ENCODE data around the gene NPAS2. TPM values are rescaled to one million over a fixed set of nuclear protein-coding genes. Genes with fewer than 3 reads are reported as not detected.

NPAS2 gene
- total RNA-seq, 1 donor from 2014 or later = 5.5 TPM

- peaks cover 3% of the 10 kb centered on the region for H3K9me3 Mint-ChIP-seq (ENCODE audit: unreplicated experiment)
- H3K36me3 ChIP-seq (ENCODE audit: insufficient read depth, low read length) = no peaks in the 10 kb centered on the region
- TF ChIP-seq CTCF (IDR thresholded peaks at IDR 0.05; ENCODE audit: insufficient read depth, low read depth, low read length) = no peak
- no peaks in the 10 kb centered on the region for H3K27me3 ChIP-seq (ENCODE audit: insufficient read depth, low read length)
- H3K4me1 ChIP-seq (ENCODE audit: insufficient read depth, low read length) = peaks cover 27% of the 10 kb centered on the region
- H3K9ac ChIP-seq (ENCODE audit: low read length) = no peak overlapping the region
- H3K27me3 Mint-ChIP-seq (ENCODE audit: low read depth, unreplicated experiment) = no peaks in the 10 kb centered on the region
- H4K20me1 ChIP-seq (ENCODE audit: insufficient read depth, low read length) = peaks cover 4% of the 10 kb centered on the region
- no peak overlapping the region for H3K4me3 Mint-ChIP-seq (ENCODE audit: unreplicated experiment)
- H3K4me3 ChIP-seq (ENCODE audit: insufficient read depth, low read depth, low read length) = no peak overlapping the region
- H3K27ac Mint-ChIP-seq (ENCODE audit: unreplicated experiment) = no peak overlapping the region
- FAIRE-seq (no peak), DNase-seq (ENCODE audit: low read depth) (no peak)
- no peak overlapping the region for H3K27ac ChIP-seq (ENCODE audit: low read depth, low read length)
- H2AFZ ChIP-seq (ENCODE audit: low read depth, low read length) = no peak overlapping the region
- H3K9me3 ChIP-seq (ENCODE audit: insufficient read depth, low read depth, low read length) = no peaks in the 10 kb centered on the region
- no peak overlapping the region for H3K4me2 ChIP-seq (ENCODE audit: low read length)
- H3K36me3 Mint-ChIP-seq (ENCODE audit: low read depth, unreplicated experiment) = no peaks in the 10 kb centered on the region
- no peaks in the 10 kb centered on the region for H3K79me2 ChIP-seq (ENCODE audit: insufficient read depth, low read length)
- peaks cover 23% of the 10 kb centered on the region for H3K4me1 Mint-ChIP-seq (ENCODE audit: low read depth, unreplicated experiment)
Observed at GRCh38 chr2:100981011-100981410, 161.1 kb downstream of the NPAS2 start.

GRCh38 chr2:100982431-100982861 lies 162.5 kb downstream of the NPAS2 start:
- Histone ChIP-seq H3K79me2 (ENCODE audit: insufficient read depth, low read length) (no peaks in the 10 kb centered on the region), H2AFZ (ENCODE audit: low read depth, low read length) (no peak overlapping the region), H3K36me3 (ENCODE audit: insufficient read depth, low read length) (no peaks in the 10 kb centered on the region), H3K27ac (ENCODE audit: low read depth, low read length) (no peak overlapping the region), H3K9me3 (ENCODE audit: insufficient read depth, low read depth, low read length) (no peaks in the 10 kb centered on the region), H3K27me3 (ENCODE audit: insufficient read depth, low read length) (no peaks in the 10 kb centered on the region), H3K9ac (ENCODE audit: low read length) (no peak overlapping the region), H4K20me1 (ENCODE audit: insufficient read depth, low read length) (peaks cover 4% of the 10 kb centered on the region), H3K4me2 (ENCODE audit: low read length) (no peak overlapping the region), H3K4me1 (ENCODE audit: insufficient read depth, low read length) (peaks cover 15% of the 10 kb centered on the region), H3K4me3 (ENCODE audit: insufficient read depth, low read depth, low read length) (no peak overlapping the region)
- Mint-ChIP-seq H3K36me3 (ENCODE audit: low read depth, unreplicated experiment) (no peaks in the 10 kb centered on the region), H3K27me3 (ENCODE audit: low read depth, unreplicated experiment) (no peaks in the 10 kb centered on the region), H3K4me1 (ENCODE audit: low read depth, unreplicated experiment) (peaks cover 12% of the 10 kb centered on the region), H3K4me3 (ENCODE audit: unreplicated experiment) (no peak overlapping the region), H3K27ac (ENCODE audit: unreplicated experiment) (no peak overlapping the region), H3K9me3 (ENCODE audit: unreplicated experiment) (peaks cover 3% of the 10 kb centered on the region)
- no peak for FAIRE-seq
- TF ChIP-seq EZH2 (IDR thresholded peaks at IDR 0.05; ENCODE audit: insufficient read depth, low read length) (no peak), CTCF (IDR thresholded peaks at IDR 0.05; ENCODE audit: insufficient read depth, low read depth, low read length) (no peak)
- no peak for DNase-seq (ENCODE audit: low read depth)

- DNase-seq (ENCODE audit: low read depth) (no peak), FAIRE-seq (no peak)
- Histone ChIP-seq H3K27ac (ENCODE audit: low read depth, low read length) (no peak overlapping the region), H3K4me3 (ENCODE audit: insufficient read depth, low read depth, low read length) (no peak overlapping the region), H3K27me3 (ENCODE audit: insufficient read depth, low read length) (no peaks in the 10 kb centered on the region), H3K79me2 (ENCODE audit: insufficient read depth, low read length) (no peaks in the 10 kb centered on the region), H4K20me1 (ENCODE audit: insufficient read depth, low read length) (peaks cover 4% of the 10 kb centered on the region), H3K9me3 (ENCODE audit: insufficient read depth, low read depth, low read length) (no peaks in the 10 kb centered on the region), H3K9ac (ENCODE audit: low read length) (no peak overlapping the region), H2AFZ (ENCODE audit: low read depth, low read length) (no peak overlapping the region), H3K4me2 (ENCODE audit: low read length) (no peak overlapping the region), H3K4me1 (ENCODE audit: insufficient read depth, low read length) (peaks cover 8% of the 10 kb centered on the region), H3K36me3 (ENCODE audit: insufficient read depth, low read length) (no peaks in the 10 kb centered on the region)
- TF ChIP-seq CTCF (IDR thresholded peaks at IDR 0.05; ENCODE audit: insufficient read depth, low read depth, low read length) (no peak), EZH2 (IDR thresholded peaks at IDR 0.05; ENCODE audit: insufficient read depth, low read length) (no peak)
- H3K27me3 Mint-ChIP-seq (ENCODE audit: low read depth, unreplicated experiment) = no peaks in the 10 kb centered on the region
- H3K9me3 Mint-ChIP-seq (ENCODE audit: unreplicated experiment) = peaks cover 3% of the 10 kb centered on the region
- peaks cover 9% of the 10 kb centered on the region for H3K4me1 Mint-ChIP-seq (ENCODE audit: low read depth, unreplicated experiment)
- no peak overlapping the region for H3K27ac Mint-ChIP-seq (ENCODE audit: unreplicated experiment)
- no peak overlapping the region for H3K4me3 Mint-ChIP-seq (ENCODE audit: unreplicated experiment)
- no peaks in the 10 kb centered on the region for H3K36me3 Mint-ChIP-seq (ENCODE audit: low read depth, unreplicated experiment)
Observed at GRCh38 chr2:100983201-100983600, 163.3 kb downstream of the NPAS2 start.

Measured in astrocyte (in vitro differentiated cells and primary cell).